NOMO-1 (cell line): Measurements from ENCODE around the gene NOL12.

Source experiments
- DNase-seq, 2 experiments: peaks; one replicate each; lab custom pipeline; 2025; ENCODE audit not compliant: unreplicated experiment in 2 of 2; lab: John Stamatoyannopoulos, UW

The NOL12 gene

GRCh38 chr22:37741312-37741795 lies 55.2 kb downstream of the NOL12 start:
- DNase-seq: peak; percentile 71 to 74

DNA sequence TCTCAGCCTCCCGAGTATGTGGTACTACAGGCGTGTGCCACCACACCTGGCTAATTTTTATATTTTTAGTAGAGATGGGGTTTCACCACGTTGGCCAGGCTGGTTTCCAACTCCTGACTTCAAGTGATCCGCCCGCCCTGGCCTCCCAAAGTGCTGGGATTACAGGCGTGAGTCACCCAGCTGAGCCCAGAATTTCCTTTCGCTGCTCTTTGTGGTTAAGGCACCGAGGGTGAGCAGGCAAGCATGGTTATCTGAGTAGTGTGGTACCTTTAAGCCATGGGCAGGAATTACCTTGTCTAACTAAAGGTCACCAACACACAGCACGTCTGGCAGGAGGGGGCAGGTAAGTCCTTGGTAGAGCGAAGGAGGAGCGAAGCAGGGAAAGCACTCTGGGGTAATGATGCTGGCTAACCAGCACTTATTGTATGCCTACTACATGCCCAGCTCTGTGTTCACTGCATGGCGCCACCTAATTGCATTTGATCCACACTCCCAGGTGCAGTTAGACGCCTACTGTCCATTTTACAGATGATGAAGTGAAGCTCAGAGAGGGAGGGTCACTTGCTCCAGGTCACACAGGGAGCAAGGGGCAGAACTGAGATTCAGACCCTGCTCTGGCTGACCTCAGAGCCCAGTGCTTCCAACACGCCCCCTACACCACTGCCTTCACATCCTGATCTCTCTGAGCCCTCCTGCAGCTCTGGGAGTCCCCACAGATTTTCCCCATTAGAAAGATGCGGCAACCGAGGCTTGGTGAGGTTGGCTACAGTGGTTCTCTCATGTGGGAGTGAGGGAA lies 56.4 kb downstream of the NOL12 start:
- no peak for DNase-seq
